Measurements from ENCODE around the gene DOCK1. TPM values are rescaled to one million over a fixed set of nuclear protein-coding genes. Genes with fewer than 3 reads are reported as not detected.

DOCK1 gene
- total RNA-seq, 2 donors from 2014 or later = 46.4 to 49.0 TPM

DNA sequence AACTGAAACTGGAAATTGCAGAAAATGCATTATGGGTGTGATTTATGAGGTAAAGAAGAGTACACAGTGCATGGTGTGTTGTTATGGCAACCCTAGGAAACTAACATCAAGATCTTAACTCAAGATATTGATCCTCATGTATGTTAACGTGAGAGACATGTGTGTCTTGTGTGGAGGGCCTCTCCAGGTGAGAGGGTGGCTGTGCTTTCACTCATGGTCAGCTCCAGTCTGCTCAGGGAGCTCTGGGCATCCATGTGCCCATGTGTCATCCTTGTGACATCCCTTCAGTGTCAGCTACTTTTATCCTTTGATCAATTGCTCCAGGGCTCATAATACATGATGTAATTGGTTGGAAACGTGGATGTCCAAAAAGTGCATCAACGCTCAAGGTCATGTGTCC, 316.1 kb downstream of the DOCK1 start:
- no peak for DNase-seq
- H3K4me1 ChIP-seq = no peaks in the 10 kb centered on the region
- H3K27me3 ChIP-seq = no peaks in the 10 kb centered on the region
- intact Hi-C loops (cut with DNase I) = no loop called here
- no peak overlapping the region for H3K4me3 ChIP-seq
- H3K9me3 ChIP-seq = no peaks in the 10 kb centered on the region
- H3K9ac ChIP-seq (ENCODE audit: low read depth in 2 of 2, low read length in 2 of 2) = no peak overlapping the region
- no peak overlapping the region for H3K27ac ChIP-seq
- TF ChIP-seq, protein P1, sequence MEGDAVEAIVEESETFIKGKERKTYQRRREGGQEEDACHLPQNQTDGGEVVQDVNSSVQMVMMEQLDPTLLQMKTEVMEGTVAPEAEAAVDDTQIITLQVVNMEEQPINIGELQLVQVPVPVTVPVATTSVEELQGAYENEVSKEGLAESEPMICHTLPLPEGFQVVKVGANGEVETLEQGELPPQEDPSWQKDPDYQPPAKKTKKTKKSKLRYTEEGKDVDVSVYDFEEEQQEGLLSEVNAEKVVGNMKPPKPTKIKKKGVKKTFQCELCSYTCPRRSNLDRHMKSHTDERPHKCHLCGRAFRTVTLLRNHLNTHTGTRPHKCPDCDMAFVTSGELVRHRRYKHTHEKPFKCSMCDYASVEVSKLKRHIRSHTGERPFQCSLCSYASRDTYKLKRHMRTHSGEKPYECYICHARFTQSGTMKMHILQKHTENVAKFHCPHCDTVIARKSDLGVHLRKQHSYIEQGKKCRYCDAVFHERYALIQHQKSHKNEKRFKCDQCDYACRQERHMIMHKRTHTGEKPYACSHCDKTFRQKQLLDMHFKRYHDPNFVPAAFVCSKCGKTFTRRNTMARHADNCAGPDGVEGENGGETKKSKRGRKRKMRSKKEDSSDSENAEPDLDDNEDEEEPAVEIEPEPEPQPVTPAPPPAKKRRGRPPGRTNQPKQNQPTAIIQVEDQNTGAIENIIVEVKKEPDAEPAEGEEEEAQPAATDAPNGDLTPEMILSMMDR (IDR thresholded peaks at IDR 0.05) = no peak
- H3K36me3 ChIP-seq = no peaks in the 10 kb centered on the region

DNA sequence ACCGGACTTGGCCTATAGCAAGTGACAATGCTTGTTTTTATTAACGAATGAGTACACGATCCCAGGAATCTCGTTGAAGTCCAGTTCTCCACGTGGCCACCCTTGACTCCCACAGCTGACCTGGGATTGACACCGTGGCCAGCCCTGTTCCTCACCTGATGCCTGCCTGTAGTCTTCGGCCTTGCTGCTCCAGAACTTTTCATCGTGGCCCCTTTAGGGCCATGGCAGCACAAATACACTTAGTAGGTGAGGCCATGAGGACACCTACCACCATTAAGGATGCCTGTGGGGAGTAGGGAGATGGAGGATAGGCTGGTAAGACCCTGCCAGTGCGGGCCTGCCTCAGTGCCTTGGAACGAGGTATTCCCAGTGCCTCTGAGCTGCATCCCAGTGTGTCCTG, 321.8 kb downstream of the DOCK1 start:
- no peak for DNase-seq
- Histone ChIP-seq H3K9ac (ENCODE audit: low read depth in 2 of 2, low read length in 2 of 2) (no peak overlapping the region), H3K27me3 (no peaks in the 10 kb centered on the region), H3K4me3 (no peak overlapping the region), H3K4me1 (no peaks in the 10 kb centered on the region), H3K27ac (no peak overlapping the region), H3K9me3 (no peaks in the 10 kb centered on the region), H3K36me3 (no peaks in the 10 kb centered on the region)
- intact Hi-C loops (cut with DNase I) = no loop called here
- TF ChIP-seq, protein P1 (IDR thresholded peaks at IDR 0.05) = no peak

DNA sequence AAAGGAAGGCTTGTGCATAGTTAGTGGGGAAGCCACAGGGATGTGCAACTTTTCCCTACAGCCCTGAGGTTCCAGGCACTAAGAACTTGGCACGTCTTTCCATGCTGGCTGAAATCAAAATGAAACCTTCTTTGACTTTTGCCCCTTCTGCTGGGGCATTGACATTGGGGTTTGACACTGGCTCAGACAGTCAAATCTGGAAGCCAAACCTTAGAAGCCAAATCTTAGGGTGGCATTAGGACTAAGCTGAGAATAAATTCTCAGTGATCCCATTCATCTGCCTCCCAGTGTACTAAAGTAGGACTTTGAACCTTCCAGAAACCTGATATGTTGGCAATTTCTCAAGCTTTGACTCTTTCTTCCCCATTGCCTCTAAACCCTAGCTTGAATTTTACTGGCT, 322.4 kb downstream of the DOCK1 start:
- Histone ChIP-seq H3K9ac (ENCODE audit: low read depth in 2 of 2, low read length in 2 of 2) (no peak overlapping the region), H3K27me3 (no peaks in the 10 kb centered on the region), H3K4me1 (no peaks in the 10 kb centered on the region), H3K27ac (no peak overlapping the region), H3K9me3 (no peaks in the 10 kb centered on the region), H3K36me3 (no peaks in the 10 kb centered on the region), H3K4me3 (no peak overlapping the region)
- intact Hi-C loops (cut with DNase I) = no loop called here
- no peak for DNase-seq
- TF ChIP-seq, protein P1 (IDR thresholded peaks at IDR 0.05) = no peak

DNA sequence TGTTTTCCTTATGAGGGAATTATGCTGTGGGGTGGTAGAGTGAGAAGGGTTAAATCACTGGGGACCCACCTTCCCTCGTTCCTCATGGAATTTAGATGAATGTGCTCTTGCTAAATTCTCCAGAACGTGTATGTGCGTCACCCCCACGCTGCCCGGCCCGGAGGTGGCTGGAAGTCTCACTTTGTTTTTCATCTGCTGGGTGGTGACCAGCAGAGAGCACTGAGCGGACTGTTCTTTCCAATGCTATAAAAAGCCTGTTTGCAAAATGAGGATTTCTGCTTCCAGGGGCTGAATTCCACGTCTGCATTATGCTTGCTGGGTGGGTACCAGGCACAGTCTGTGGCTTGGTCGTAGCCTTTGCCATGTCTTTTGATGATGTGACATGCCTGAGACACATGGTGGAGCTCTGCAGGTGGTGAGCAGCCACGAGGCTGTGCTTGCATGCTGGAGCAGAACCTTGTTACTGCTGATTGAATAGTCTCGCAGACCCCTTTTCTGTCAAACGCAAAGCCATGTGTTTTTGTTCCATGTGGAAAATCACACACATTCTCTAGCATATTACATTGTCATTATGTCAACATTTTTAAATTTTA, 323.1 kb downstream of the DOCK1 start:
- Histone ChIP-seq H3K4me1 (no peaks in the 10 kb centered on the region), H3K9ac (ENCODE audit: low read depth in 2 of 2, low read length in 2 of 2) (no peak overlapping the region), H3K36me3 (no peaks in the 10 kb centered on the region), H3K4me3 (no peak overlapping the region), H3K27ac (no peak overlapping the region), H3K27me3 (no peaks in the 10 kb centered on the region), H3K9me3 (no peaks in the 10 kb centered on the region)
- TF ChIP-seq, protein P1 (IDR thresholded peaks at IDR 0.05) = no peak
- no peak for DNase-seq
- intact Hi-C loops (cut with DNase I) = no loop called here

DNA sequence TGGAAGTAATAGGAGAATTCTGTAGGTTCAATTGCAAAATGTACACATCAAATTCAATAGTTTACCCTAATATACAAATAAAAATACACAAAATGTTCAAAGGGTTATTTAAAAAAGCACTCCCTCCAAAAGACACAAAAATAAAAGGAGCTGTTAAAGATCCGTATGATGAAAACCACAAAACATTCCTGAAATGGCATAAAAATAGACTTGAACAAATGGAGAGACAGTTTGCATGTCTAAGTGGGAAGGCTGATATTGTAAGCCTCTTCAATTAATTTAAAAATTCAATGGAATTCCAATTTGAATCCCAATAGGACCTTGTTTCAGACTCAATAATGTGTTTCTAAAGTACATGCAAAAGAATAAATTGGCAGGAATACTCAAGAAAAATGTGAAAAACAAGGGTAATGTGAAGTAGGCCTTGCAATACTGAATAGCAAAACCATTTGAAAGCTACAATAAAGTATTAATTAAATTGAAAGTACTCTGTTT, 329.1 kb downstream of the DOCK1 start:
- H3K4me3 ChIP-seq = no peak overlapping the region
- intact Hi-C loops (cut with DNase I) = no loop called here
- no peak overlapping the region for H3K27ac ChIP-seq
- DNase-seq = no peak
- no peak overlapping the region for H3K9ac ChIP-seq (ENCODE audit: low read depth in 2 of 2, low read length in 2 of 2)
- no peaks in the 10 kb centered on the region for H3K4me1 ChIP-seq
- H3K36me3 ChIP-seq = no peaks in the 10 kb centered on the region
- TF ChIP-seq, protein P1 (IDR thresholded peaks at IDR 0.05) = no peak
- no peaks in the 10 kb centered on the region for H3K9me3 ChIP-seq
- no peaks in the 10 kb centered on the region for H3K27me3 ChIP-seq

All from colonic mucosa (tissue), 4 donors.